SJCRH30 (cell line): ENCODE measurements around the gene TRIM63. TPM values are rescaled to one million over a fixed set of nuclear protein-coding genes. Genes with fewer than 3 reads are reported as not detected.

Source experiments
- DNase-seq, 2 experiments: peaks; one replicate each; pipeline ENCODE4 v3.0.0-alpha.2; 2015 to 2020
- H3K27ac ChIP-seq: fragments of 250-450 bp; sonication (Bioruptor Pico); 2 replicates; pipeline ENCODE4 v1.5.1; 2020; ENCODE audit warnings: mild to moderate bottlenecking, moderate library complexity
- H3K27me3 ChIP-seq: fragments of 250-450 bp; sonication (Bioruptor Pico); 2 replicates; pipeline ENCODE4 v1.5.1; 2020; ENCODE audit warnings: mild to moderate bottlenecking, moderate library complexity
- H3K36me3 ChIP-seq: fragments of 250-450 bp; sonication (Bioruptor Pico); 2 replicates; pipeline ENCODE4 v1.5.1; 2020; ENCODE audit warnings: mild to moderate bottlenecking, moderate library complexity
- H3K4me1 ChIP-seq: fragments of 250-450 bp; sonication (Bioruptor Pico); 2 replicates; pipeline ENCODE4 v1.5.1; 2020; ENCODE audit warnings: mild to moderate bottlenecking, moderate library complexity
- H3K4me3 ChIP-seq: fragments of 250-450 bp; sonication (Bioruptor Pico); 2 replicates; pipeline ENCODE4 v1.5.1; 2020; ENCODE audit warnings: mild to moderate bottlenecking, moderate library complexity
- H3K9me3 ChIP-seq: fragments of 250-450 bp; sonication (Bioruptor Pico); replicated peaks from 2 replicates; pipeline ENCODE4 v1.5.1; 2020; ENCODE audit warnings: mild to moderate bottlenecking, moderate library complexity
- total RNA-seq: library from RNA; depleted of rRNA; stranded (reverse); fragments of >200 nt; shearing (Covaris generic); gene quantifications from 2 replicates; pipeline ENCODE4 v1.2.3, GENCODE V29; 2014

Gene TRIM63
- total RNA-seq, 1 experiment from 2014 or later, result not detected

GRCh38 chr1:26027716-26028489, 39.5 kb downstream of the TRIM63 start:
- DNase-seq, result no peak
- peaks cover 4% of the 10 kb centered on the region; the same call in 1 of the 2 replicates for H3K4me1 ChIP-seq
- H3K27me3 ChIP-seq, result no peaks in the 10 kb centered on the region
- peaks cover 23% of the 10 kb centered on the region for H3K36me3 ChIP-seq
- no peaks in the 10 kb centered on the region for H3K9me3 ChIP-seq
- no peak overlapping the region for H3K27ac ChIP-seq
- H3K4me3 ChIP-seq, result no peak overlapping the region

DNA sequence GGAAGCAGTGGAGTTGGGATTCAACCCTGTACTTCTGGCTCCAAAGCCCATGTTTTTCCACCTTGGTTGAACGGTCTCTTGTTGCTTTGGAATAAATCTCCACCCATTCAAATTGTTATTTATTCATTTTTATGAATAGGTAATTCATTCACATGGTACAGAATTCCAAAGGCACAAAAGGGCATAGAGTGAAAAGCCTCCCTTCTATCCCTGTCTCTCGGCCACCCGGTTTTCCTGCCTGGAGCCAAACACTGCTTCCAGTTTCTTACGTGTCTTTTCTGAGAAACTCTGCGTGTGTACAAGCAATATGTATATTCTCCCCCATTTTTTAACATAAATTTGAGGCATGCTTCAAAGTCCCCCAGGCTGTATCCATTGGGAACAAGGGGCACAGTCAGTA, 41.9 kb downstream of the TRIM63 start:
- Histone ChIP-seq H3K4me1 (peaks cover 15% of the 10 kb centered on the region), H3K4me3 (peak overlapping the region; percentile 68), H3K27ac (no peak overlapping the region), H3K9me3 (no peaks in the 10 kb centered on the region), H3K36me3 (peaks cover 15% of the 10 kb centered on the region), H3K27me3 (no peaks in the 10 kb centered on the region)
- no peak for DNase-seq

DNA sequence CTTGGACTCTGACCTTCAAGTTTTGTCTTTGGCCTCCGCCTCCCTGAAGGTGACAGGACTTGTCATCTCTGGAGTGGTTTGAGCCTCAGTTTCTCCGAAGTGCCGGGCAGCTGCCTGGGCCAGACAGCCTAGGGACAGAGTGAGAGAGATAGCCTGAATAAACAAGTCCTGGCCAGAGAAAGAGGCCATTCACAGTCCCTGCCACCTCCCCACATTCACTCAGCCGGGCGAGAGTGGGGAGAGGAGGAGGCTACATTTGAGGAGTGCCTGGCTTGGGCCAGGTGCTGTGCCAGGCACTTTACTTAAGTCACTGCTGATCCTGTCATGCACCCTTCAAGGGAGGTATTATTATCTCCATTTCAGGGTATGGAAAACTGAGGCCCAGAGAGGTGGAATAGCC, 42.4 kb downstream of the TRIM63 start:
- H3K36me3 ChIP-seq, result peaks cover 13% of the 10 kb centered on the region
- peaks cover 20% of the 10 kb centered on the region for H3K4me1 ChIP-seq
- H3K27me3 ChIP-seq, result no peaks in the 10 kb centered on the region
- DNase-seq, result no peak
- peak overlapping the region; percentile 68 for H3K4me3 ChIP-seq
- no peaks in the 10 kb centered on the region for H3K9me3 ChIP-seq
- peak overlapping the region; percentile 97; the same call in 1 of the 2 replicates for H3K27ac ChIP-seq

GRCh38 chr1:26023826-26024225, 43.6 kb downstream of the TRIM63 start:
- Histone ChIP-seq H3K27ac (peak overlapping the region; percentile 97), H3K27me3 (no peaks in the 10 kb centered on the region), H3K4me1 (peaks cover 27% of the 10 kb centered on the region), H3K36me3 (peaks cover 8% of the 10 kb centered on the region), H3K4me3 (peak overlapping the region; percentile 68), H3K9me3 (no peaks in the 10 kb centered on the region)
- peak; percentile 89 to 96 for DNase-seq

DNA sequence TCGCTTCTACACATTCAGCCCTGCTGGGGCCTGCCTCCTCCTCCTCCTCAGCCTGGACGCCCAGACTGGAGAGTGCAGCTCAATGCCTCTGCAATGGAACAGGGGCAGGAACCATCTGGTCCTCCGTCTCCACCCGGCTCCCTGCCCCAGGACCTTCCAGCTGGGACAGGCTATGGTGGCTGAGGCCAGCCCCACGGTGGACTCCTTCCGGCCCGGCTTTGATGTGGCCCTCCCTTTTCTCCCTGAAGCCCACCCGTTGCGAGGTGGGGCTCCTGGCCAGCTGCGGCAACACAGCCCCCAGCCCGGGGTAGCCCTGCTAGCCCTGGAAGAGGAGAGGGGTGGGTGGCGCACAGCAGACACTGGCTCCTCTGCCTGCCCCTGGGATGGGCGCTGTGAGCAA, 44.4 kb downstream of the TRIM63 start:
- H3K4me3 ChIP-seq, result peak overlapping the region; percentile 68

GRCh38 chr1:26022404-26022779, 45.0 kb downstream of the TRIM63 start:
- Histone ChIP-seq H3K4me1 (peaks cover 38% of the 10 kb centered on the region), H3K4me3 (peak overlapping the region; percentile 68), H3K9me3 (no peaks in the 10 kb centered on the region), H3K27ac (peak overlapping the region; percentile 97), H3K27me3 (no peaks in the 10 kb centered on the region), H3K36me3 (peaks cover 8% of the 10 kb centered on the region)
- DNase-seq, result peak; percentile 56 to 60

More for the DNA sequence above, 44.4 kb downstream of the TRIM63 start:
- H3K27ac ChIP-seq, result peak overlapping the region; percentile 97
- peaks cover 31% of the 10 kb centered on the region for H3K4me1 ChIP-seq
- peak; percentile 58 to 69 for DNase-seq
- no peaks in the 10 kb centered on the region for H3K9me3 ChIP-seq
- peaks cover 8% of the 10 kb centered on the region for H3K36me3 ChIP-seq
- no peaks in the 10 kb centered on the region for H3K27me3 ChIP-seq

- Histone ChIP-seq H3K9me3 (no peaks in the 10 kb centered on the region), H3K4me1 (peaks cover 43% of the 10 kb centered on the region), H3K27me3 (no peaks in the 10 kb centered on the region), H3K27ac (peak within 1 kb of the TSS; percentile 97), H3K36me3 (peaks cover 3% of the 10 kb centered on the region), H3K4me3 (peak within 1 kb of the TSS; percentile 68)
- peak; percentile 96 to 98 for DNase-seq
These were observed 45.6 kb downstream of the TRIM63 start, which contains the start of gene EXTL1 for GRCh38 chr1:26021647-26022403. Gene EXTL1 (plus strand): TSS chr1:26021775. CDS start chr1:26022647, 872 bp downstream.

GRCh38 chr1:26020941-26021646, 46.3 kb downstream of the TRIM63 start:
- Histone ChIP-seq H3K27me3 (no peaks in the 10 kb centered on the region), H3K27ac (peak overlapping the region; percentile 97), H3K4me3 (peak overlapping the region; percentile 68), H3K9me3 (no peaks in the 10 kb centered on the region), H3K4me1 (peaks cover 51% of the 10 kb centered on the region), H3K36me3 (no peaks in the 10 kb centered on the region)
- peak in 1 of 2 experiments; percentile 72 for DNase-seq

- Histone ChIP-seq H3K27ac (peak overlapping the region; percentile 97; the same call in 1 of the 2 replicates), H3K4me1 (peaks cover 49% of the 10 kb centered on the region)
These were observed 47.1 kb downstream of the TRIM63 start for GRCh38 chr1:26020330-26020768.

DNA sequence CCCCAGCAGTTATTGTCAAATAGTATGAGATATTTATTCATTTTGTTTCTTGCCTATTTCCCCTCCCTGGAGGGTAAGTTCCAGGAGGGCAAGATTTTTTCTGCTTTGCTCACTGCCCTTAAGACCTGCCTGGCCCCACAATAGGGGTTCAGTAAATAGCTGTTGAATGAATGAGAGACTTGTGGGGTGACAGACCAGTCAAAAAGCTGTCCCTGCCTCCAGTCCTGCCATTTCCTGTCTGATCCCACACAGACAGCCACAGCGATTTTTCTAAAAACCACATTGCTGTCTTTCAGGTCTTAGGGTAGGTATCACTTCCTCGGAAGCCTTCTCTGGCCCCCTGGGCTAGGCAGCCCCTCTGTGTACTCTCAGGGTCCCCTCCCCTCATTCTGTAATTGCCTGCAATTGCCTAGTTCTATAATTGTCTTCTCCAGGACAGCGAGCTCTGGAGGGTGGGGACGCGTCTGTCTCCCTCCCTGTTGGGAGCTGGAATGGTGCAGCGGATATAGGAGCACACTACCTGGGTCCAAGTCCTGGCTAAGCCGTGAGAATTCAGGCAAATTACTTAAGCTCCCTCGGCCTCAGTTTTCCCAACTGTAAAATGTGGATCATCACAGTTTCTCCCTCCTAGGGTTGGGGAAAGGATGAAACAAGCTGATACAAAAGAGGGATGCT, 47.7 kb downstream of the TRIM63 start:
- Histone ChIP-seq H3K36me3 (no peaks in the 10 kb centered on the region), H3K27ac (no peak overlapping the region; the same call in 1 of the 2 replicates), H3K4me3 (no peak overlapping the region), H3K4me1 (peaks cover 48% of the 10 kb centered on the region), H3K27me3 (no peaks in the 10 kb centered on the region), H3K9me3 (no peaks in the 10 kb centered on the region)
- no peak for DNase-seq

More at GRCh38 chr1:26020330-26020768, 47.1 kb downstream of the TRIM63 start:
- Histone ChIP-seq H3K4me3 (no peak overlapping the region), H3K36me3 (no peaks in the 10 kb centered on the region), H3K9me3 (no peaks in the 10 kb centered on the region), H3K27me3 (no peaks in the 10 kb centered on the region)
- no peak for DNase-seq

DNA sequence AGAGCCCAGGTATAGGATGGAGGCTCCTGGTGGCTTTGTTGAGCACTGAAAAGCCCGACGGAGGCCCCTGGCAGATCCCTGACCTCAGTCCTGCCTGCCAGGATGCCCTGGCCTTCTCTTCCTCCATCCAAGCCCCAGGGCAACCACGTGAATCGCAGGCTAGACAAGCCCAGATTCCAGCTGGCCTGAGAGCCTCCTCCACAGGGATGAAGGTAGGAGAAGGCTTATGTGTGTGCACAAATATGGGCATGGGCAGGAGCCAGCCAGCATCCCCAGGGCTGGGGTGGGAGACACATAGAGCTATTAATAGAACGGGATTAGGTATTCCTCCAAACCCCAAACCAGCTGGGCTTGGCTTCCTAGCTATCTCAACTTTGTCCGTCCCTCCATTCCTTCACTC, 49.8 kb downstream of the TRIM63 start:
- H3K4me1 ChIP-seq, result peaks cover 48% of the 10 kb centered on the region
- DNase-seq, result peak; percentile 67 to 73
- H3K4me3 ChIP-seq, result no peak overlapping the region
- H3K9me3 ChIP-seq, result no peaks in the 10 kb centered on the region
- H3K27me3 ChIP-seq, result no peaks in the 10 kb centered on the region
- H3K36me3 ChIP-seq, result no peaks in the 10 kb centered on the region
- H3K27ac ChIP-seq, result no peak overlapping the region

DNA sequence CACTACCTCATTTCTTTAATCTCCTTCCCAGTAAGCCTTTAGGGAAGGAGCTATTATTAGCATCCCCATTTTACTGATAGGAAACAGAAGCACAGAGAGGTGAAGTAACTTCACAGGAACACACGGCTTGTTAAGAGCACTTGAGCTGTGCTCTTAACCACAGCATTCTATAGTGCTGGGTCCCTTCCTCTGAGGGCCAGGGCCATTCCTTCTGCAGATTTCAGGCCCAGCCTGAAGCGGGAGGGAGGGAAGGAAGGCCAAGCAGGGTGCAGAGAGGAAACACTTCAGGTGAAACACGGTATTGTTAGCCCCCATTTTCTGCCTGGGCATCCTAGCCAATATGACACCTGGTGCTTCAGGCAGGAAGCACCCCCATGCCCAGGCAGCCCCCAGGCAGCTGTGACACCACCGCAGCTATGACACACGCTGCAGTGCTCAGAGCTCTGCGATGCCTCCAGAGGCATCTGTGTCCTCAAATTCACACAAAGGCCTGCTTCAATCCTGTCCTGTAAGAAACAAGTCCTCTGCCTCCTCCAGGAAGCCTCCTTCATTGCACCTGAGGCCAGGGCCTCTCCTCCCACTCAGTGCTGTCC, 50.4 kb downstream of the TRIM63 start:
- Histone ChIP-seq H3K4me3 (no peak overlapping the region), H3K36me3 (no peaks in the 10 kb centered on the region), H3K27ac (no peak overlapping the region), H3K27me3 (no peaks in the 10 kb centered on the region), H3K9me3 (no peaks in the 10 kb centered on the region), H3K4me1 (peaks cover 46% of the 10 kb centered on the region)
- DNase-seq, result peak in 1 of 2 experiments; percentile 38

GRCh38 chr1:26016258-26016952, 51.0 kb downstream of the TRIM63 start:
- Histone ChIP-seq H3K4me3 (no peak overlapping the region), H3K9me3 (no peaks in the 10 kb centered on the region), H3K27me3 (no peaks in the 10 kb centered on the region), H3K27ac (no peak overlapping the region), H3K4me1 (peaks cover 45% of the 10 kb centered on the region), H3K36me3 (no peaks in the 10 kb centered on the region)
- DNase-seq, result peak; percentile 62 to 84
